HEK293 (cell line): ENCODE data around the gene SUSD6.
A peak's percentile ranks its signal among the peaks of the same experiment; 100 is the strongest.

ENCODE experiments used
- ELK4 ChIP-seq: IDR thresholded peaks from 2 replicates; pipeline ENCODE4 v1.6.1; 2011; ENCODE audit warnings: mild to moderate bottlenecking, low read depth, low read length, borderline replicate concordance
- GLIS2 ChIP-seq: fragments of 450-650 bp; formaldehyde crosslinking; IDR thresholded peaks from 2 replicates; pipeline ENCODE4 v1.5.1; 2016; ENCODE audit warnings: missing biosample characterization, missing genetic modification characterization
- HOXA7 ChIP-seq: sonication (generic); formaldehyde crosslinking; IDR thresholded peaks from 2 replicates; pipeline ENCODE4 v1.8.1; 2022; ENCODE audit warnings: missing genetic modification reagents, borderline replicate concordance
- IKZF3 ChIP-seq: fragments of 450-650 bp; IDR thresholded peaks from 2 replicates; pipeline ENCODE4 v1.5.0; 2018; ENCODE audit warnings: missing biosample characterization, mild to moderate bottlenecking, missing genetic modification characterization, moderate library complexity
- KLF1 ChIP-seq: fragments of 450-650 bp; formaldehyde crosslinking; IDR thresholded peaks from 2 replicates; pipeline ENCODE4 v1.5.1; 2016; ENCODE audit warnings: missing biosample characterization, missing genetic modification characterization
- PRDM6 ChIP-seq: fragments of 450-650 bp; formaldehyde crosslinking; IDR thresholded peaks from 2 replicates; pipeline ENCODE4 v1.5.1; 2017; ENCODE audit warnings: missing biosample characterization, missing genetic modification characterization
- SP2 ChIP-seq: fragments of 450-650 bp; formaldehyde crosslinking; IDR thresholded peaks from 2 replicates; pipeline ENCODE4 v1.5.1; 2016; ENCODE audit warnings: missing biosample characterization, missing genetic modification characterization
- TCF7L2 ChIP-seq: IDR thresholded peaks from 2 replicates; pipeline ENCODE4 v1.6.1; 2011; ENCODE audit warnings: low read depth, mild to moderate bottlenecking, inconsistent platforms, low read length, moderate library complexity, borderline replicate concordance
- TRIM28 ChIP-seq: IDR thresholded peaks from 2 replicates; pipeline ENCODE4 v1.6.1; 2011; ENCODE audit warnings: low read length, control low read depth, borderline replicate concordance
- YY2 ChIP-seq: fragments of 450-650 bp; formaldehyde crosslinking; IDR thresholded peaks from 2 replicates; pipeline ENCODE4 v1.5.1; 2016; ENCODE audit warnings: missing biosample characterization, missing genetic modification characterization
- ZNF121 ChIP-seq: fragments of 450-650 bp; formaldehyde crosslinking; IDR thresholded peaks from 2 replicates; pipeline ENCODE4 v1.5.1; 2016; ENCODE audit warnings: missing biosample characterization, missing genetic modification characterization
- ZNF19 ChIP-seq: fragments of 450-650 bp; formaldehyde crosslinking; IDR thresholded peaks from 2 replicates; pipeline ENCODE4; 2016; ENCODE audit warnings: missing biosample characterization, missing genetic modification characterization, low read depth
- ZNF24 ChIP-seq: fragments of 450-650 bp; formaldehyde crosslinking; IDR thresholded peaks from 2 replicates; pipeline ENCODE4 v1.5.1; 2016; ENCODE audit warnings: missing biosample characterization, missing genetic modification characterization
- ZNF248 ChIP-seq: fragments of 450-650 bp; formaldehyde crosslinking; IDR thresholded peaks from 2 replicates; pipeline ENCODE4 v1.5.1; 2017; ENCODE audit warnings: missing biosample characterization, missing genetic modification characterization
- ZNF341 ChIP-seq: fragments of 450-650 bp; formaldehyde crosslinking; IDR thresholded peaks from 2 replicates; pipeline ENCODE4; 2016; ENCODE audit warnings: low read depth, missing biosample characterization, missing genetic modification characterization
- ZNF416 ChIP-seq: fragments of 450-650 bp; formaldehyde crosslinking; IDR thresholded peaks from 2 replicates; pipeline ENCODE4 v1.5.1; 2016; ENCODE audit warnings: missing biosample characterization, missing genetic modification characterization
- ZNF521 ChIP-seq: fragments of 450-650 bp; formaldehyde crosslinking; IDR thresholded peaks from 2 replicates; pipeline ENCODE4 v1.5.1; 2017; ENCODE audit warnings: missing biosample characterization, mild to moderate bottlenecking, missing genetic modification characterization
- ZNF561 ChIP-seq: fragments of 450-650 bp; IDR thresholded peaks from 2 replicates; pipeline ENCODE4 v1.5.1; 2018; ENCODE audit warnings: missing biosample characterization, missing genetic modification characterization, borderline replicate concordance
- ZNF692 ChIP-seq: fragments of 450-650 bp; formaldehyde crosslinking; IDR thresholded peaks from 2 replicates; pipeline ENCODE4 v1.5.1; 2016; ENCODE audit warnings: missing biosample characterization, missing genetic modification characterization
- ZNF707 ChIP-seq: fragments of 450-650 bp; formaldehyde crosslinking; IDR thresholded peaks from 2 replicates; pipeline ENCODE4 v1.5.1; 2016; ENCODE audit warnings: missing biosample characterization, missing genetic modification characterization
- ZNF76 ChIP-seq: fragments of 450-650 bp; formaldehyde crosslinking; IDR thresholded peaks from 2 replicates; pipeline ENCODE4; 2016; ENCODE audit warnings: low read depth, missing biosample characterization, missing genetic modification characterization, borderline replicate concordance
- ZNF768 ChIP-seq: fragments of 450-650 bp; formaldehyde crosslinking; IDR thresholded peaks from 2 replicates; pipeline ENCODE4 v1.5.1; 2018; ENCODE audit warnings: missing biosample characterization, mild to moderate bottlenecking, missing genetic modification characterization
- TF ChIP-seq, protein P1 (sequence below): fragments of 450-650 bp; formaldehyde crosslinking; IDR thresholded peaks from 2 replicates; pipeline ENCODE4 v1.5.1; 2016; ENCODE audit warnings: missing biosample characterization, missing genetic modification characterization
- TF ChIP-seq, protein P2 (sequence below): fragments of 450-650 bp; formaldehyde crosslinking; IDR thresholded peaks from 2 replicates; pipeline ENCODE4 v1.5.1; 2016; ENCODE audit warnings: missing biosample characterization, missing genetic modification characterization
- TF ChIP-seq, protein P3 (sequence below): fragments of 450-650 bp; formaldehyde crosslinking; optimal IDR thresholded peaks from 2 replicates; pipeline ENCODE3; 2016; ENCODE audit warnings: missing biosample characterization, mild to moderate bottlenecking, missing genetic modification characterization
- TF ChIP-seq, protein P4 (sequence below): fragments of 450-650 bp; formaldehyde crosslinking; IDR thresholded peaks from 2 replicates; pipeline ENCODE4 v1.5.1; 2016; ENCODE audit warnings: missing biosample characterization, missing genetic modification characterization

SUSD6 gene

DNA sequence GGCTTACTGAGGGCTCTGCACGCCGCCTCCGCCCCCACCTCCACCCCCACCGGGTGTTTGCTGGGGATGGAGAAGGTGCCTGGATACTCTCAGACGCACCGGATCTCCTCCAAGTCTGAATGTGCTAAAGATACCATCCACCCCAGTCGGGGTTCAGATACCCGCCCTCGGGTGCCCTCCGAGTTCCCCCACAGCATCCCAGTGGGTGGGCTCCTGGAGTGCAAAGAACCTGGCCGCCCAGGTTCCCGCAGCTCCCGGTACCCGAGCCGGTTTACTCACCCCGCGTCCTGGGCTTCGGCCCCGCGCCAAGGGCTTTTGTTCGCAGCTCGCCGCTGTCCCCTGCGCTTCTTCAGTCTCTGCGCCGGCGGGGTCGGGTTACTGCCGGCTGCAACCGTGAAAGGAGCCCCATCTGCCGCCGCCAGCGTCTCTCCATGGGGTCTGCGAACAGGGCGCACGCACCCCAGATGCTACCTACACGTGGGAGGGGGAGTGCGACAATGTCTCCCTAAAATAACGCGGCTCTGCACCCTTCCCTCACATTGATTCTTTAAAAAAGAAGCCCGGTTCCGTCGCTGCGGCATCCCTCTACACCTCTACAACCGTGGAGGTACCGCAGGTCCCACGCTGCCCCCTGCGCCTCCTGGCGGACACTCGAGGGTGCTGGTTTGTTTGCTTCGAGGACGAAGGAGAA is 37.0 kb upstream of the SUSD6 start, which contains the start of gene CCDC177 (continued):
- TF ChIP-seq, protein P1, sequence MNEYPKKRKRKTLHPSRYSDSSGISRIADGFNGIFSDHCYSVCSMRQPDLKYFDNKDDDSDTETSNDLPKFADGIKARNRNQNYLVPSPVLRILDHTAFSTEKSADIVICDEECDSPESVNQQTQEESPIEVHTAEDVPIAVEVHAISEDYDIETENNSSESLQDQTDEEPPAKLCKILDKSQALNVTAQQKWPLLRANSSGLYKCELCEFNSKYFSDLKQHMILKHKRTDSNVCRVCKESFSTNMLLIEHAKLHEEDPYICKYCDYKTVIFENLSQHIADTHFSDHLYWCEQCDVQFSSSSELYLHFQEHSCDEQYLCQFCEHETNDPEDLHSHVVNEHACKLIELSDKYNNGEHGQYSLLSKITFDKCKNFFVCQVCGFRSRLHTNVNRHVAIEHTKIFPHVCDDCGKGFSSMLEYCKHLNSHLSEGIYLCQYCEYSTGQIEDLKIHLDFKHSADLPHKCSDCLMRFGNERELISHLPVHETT (tag by site-specific recombination) = no peak
- TF ChIP-seq ZNF24 (tag by site-specific recombination) (no peak), HOXA7 (CRISPR knock-in tag) (no peak), IKZF3 (no peak), ZNF707 (no peak), SP2 (tag by site-specific recombination) (no peak), KLF1 (tag by site-specific recombination) (no peak), ZNF76 (tag by site-specific recombination) (no peak), ZNF248 (no peak), ZNF341 (peak; percentile 11; the same call in 1 of the 2 replicates), ZNF416 (tag by site-specific recombination) (no peak), TCF7L2 (no peak), ZNF692 (no peak), ZNF121 (tag by site-specific recombination) (no peak), GLIS2 (tag by site-specific recombination) (peak; percentile 44; the same call in 1 of the 2 replicates), PRDM6 (tag by site-specific recombination) (no peak), ZNF19 (tag by site-specific recombination) (no peak), YY2 (tag by site-specific recombination) (no peak), TRIM28 (no peak), ZNF521 (tag by site-specific recombination) (no peak), ZNF561 (no peak), ZNF768 (tag by site-specific recombination) (no peak), ELK4 (no peak)
- TF ChIP-seq, protein P2, sequence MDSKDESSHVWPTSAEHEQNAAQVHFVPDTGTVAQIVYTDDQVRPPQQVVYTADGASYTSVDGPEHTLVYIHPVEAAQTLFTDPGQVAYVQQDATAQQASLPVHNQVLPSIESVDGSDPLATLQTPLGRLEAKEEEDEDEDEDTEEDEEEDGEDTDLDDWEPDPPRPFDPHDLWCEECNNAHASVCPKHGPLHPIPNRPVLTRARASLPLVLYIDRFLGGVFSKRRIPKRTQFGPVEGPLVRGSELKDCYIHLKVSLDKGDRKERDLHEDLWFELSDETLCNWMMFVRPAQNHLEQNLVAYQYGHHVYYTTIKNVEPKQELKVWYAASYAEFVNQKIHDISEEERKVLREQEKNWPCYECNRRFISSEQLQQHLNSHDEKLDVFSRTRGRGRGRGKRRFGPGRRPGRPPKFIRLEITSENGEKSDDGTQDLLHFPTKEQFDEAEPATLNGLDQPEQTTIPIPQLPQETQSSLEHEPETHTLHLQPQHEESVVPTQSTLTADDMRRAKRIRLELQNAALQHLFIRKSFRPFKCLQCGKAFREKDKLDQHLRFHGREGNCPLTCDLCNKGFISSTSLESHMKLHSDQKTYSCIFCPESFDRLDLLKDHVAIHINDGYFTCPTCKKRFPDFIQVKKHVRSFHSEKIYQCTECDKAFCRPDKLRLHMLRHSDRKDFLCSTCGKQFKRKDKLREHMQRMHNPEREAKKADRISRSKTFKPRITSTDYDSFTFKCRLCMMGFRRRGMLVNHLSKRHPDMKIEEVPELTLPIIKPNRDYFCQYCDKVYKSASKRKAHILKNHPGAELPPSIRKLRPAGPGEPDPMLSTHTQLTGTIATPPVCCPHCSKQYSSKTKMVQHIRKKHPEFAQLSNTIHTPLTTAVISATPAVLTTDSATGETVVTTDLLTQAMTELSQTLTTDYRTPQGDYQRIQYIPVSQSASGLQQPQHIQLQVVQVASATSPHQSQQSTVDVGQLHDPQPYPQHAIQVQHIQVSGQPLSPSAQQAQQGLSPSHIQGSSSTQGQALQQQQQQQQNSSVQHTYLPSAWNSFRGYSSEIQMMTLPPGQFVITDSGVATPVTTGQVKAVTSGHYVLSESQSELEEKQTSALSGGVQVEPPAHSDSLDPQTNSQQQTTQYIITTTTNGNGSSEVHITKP (tag by site-specific recombination) = peak; percentile 17; the same call in 1 of the 2 replicates
- TF ChIP-seq, protein P3, sequence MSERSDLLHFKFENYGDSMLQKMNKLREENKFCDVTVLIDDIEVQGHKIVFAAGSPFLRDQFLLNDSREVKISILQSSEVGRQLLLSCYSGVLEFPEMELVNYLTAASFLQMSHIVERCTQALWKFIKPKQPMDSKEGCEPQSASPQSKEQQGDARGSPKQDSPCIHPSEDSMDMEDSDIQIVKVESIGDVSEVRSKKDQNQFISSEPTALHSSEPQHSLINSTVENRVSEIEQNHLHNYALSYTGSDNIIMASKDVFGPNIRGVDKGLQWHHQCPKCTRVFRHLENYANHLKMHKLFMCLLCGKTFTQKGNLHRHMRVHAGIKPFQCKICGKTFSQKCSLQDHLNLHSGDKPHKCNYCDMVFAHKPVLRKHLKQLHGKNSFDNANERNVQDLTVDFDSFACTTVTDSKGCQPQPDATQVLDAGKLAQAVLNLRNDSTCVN = peak; percentile 43
- TF ChIP-seq, protein P4, sequence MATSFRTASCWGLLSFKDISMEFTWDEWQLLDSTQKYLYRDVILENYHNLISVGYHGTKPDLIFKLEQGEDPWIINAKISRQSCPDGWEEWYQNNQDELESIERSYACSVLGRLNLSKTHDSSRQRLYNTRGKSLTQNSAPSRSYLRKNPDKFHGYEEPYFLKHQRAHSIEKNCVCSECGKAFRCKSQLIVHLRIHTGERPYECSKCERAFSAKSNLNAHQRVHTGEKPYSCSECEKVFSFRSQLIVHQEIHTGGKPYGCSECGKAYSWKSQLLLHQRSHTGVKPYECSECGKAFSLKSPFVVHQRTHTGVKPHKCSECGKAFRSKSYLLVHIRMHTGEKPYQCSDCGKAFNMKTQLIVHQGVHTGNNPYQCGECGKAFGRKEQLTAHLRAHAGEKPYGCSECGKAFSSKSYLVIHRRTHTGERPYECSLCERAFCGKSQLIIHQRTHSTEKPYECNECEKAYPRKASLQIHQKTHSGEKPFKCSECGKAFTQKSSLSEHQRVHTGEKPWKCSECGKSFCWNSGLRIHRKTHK (tag by site-specific recombination) = no peak
